HepG2 (cell line): Measurements from ENCODE around the gene SLC6A9. TPM values are rescaled to one million over a fixed set of nuclear protein-coding genes. Genes with fewer than 3 reads are reported as not detected.
A peak's percentile ranks its signal among the peaks of the same experiment; 100 is the strongest.

Experiments used
- AHR ChIP-seq: IDR thresholded peaks from 2 replicates; pipeline ENCODE4 v1.6.1; 2018; ENCODE audit warnings: missing genetic modification reagents, missing compliant biosample characterization
- CEBPB ChIP-seq: IDR thresholded peaks from 2 replicates; pipeline ENCODE4 v1.6.1; 2011; ENCODE audit warnings: low read depth, low read length, improper control_type of control experiment, borderline replicate concordance
- DMAP1 ChIP-seq: IDR thresholded peaks from 2 replicates; pipeline ENCODE4 v1.6.1; 2016
- GZF1 ChIP-seq: sonication (generic); formaldehyde crosslinking; IDR thresholded peaks from 2 replicates; pipeline ENCODE4 v1.5.1; 2020; ENCODE audit warnings: mild to moderate bottlenecking, missing genetic modification reagents
- HIVEP1 ChIP-seq: sonication (generic); formaldehyde crosslinking; IDR thresholded peaks from 2 replicates; pipeline ENCODE4 v1.4.0; 2020; ENCODE audit warnings: mild to moderate bottlenecking, missing genetic modification reagents
- HMG20A ChIP-seq: IDR thresholded peaks from 2 replicates; pipeline ENCODE4 v1.6.1; 2016; ENCODE audit warnings: borderline replicate concordance
- MED13 ChIP-seq: sonication (generic); formaldehyde crosslinking; IDR thresholded peaks from 2 replicates; pipeline ENCODE4 v1.5.0; 2020; ENCODE audit warnings: missing genetic modification reagents
- MXD4 ChIP-seq: IDR thresholded peaks from 2 replicates; pipeline ENCODE4 v1.6.1; 2016; ENCODE audit warnings: mild to moderate bottlenecking, missing biosample characterization, missing genetic modification reagents
- RBM22 ChIP-seq: fragments of 200-400 bp; formaldehyde crosslinking; optimal IDR thresholded peaks from 2 replicates; pipeline ENCODE3; 2017; ENCODE audit warnings: mild to moderate bottlenecking, low read length, moderate library complexity
- RNF2 ChIP-seq: fragments of 450-650 bp; conservative IDR thresholded peaks from 2 replicates; pipeline ENCODE4 v1.6.1; 2016; ENCODE audit warnings: low read depth
- SRF ChIP-seq: IDR thresholded peaks from 2 replicates; pipeline ENCODE4 v1.6.1; 2011; ENCODE audit warnings: mild to moderate bottlenecking, low read depth, low read length, moderate library complexity
- U2AF1 ChIP-seq: fragments of 200-400 bp; formaldehyde crosslinking; optimal IDR thresholded peaks from 2 replicates; pipeline ENCODE3; 2017; ENCODE audit warnings: mild to moderate bottlenecking, low read depth, low read length
- ZKSCAN8 ChIP-seq: IDR thresholded peaks from 2 replicates; pipeline ENCODE4 v1.6.1; 2016; ENCODE audit warnings: borderline replicate concordance, missing genetic modification reagents, missing compliant biosample characterization
- ZNF225 ChIP-seq: sonication (generic); formaldehyde crosslinking; IDR thresholded peaks from 2 replicates; pipeline ENCODE4 v1.4.0; 2020; ENCODE audit warnings: mild to moderate bottlenecking, missing genetic modification reagents
- ZNF296 ChIP-seq: sonication (generic); formaldehyde crosslinking; conservative IDR thresholded peaks from 2 replicates; pipeline ENCODE4 v1.5.0; 2020; ENCODE audit warnings: mild to moderate bottlenecking, missing genetic modification reagents
- ZNF335 ChIP-seq: sonication (generic); formaldehyde crosslinking; IDR thresholded peaks from 2 replicates; pipeline ENCODE4 v1.4.0; 2020; ENCODE audit warnings: missing genetic modification reagents
- ZNF878 ChIP-seq: sonication (generic); formaldehyde crosslinking; IDR thresholded peaks from 2 replicates; pipeline ENCODE4 v1.8.1; 2023; ENCODE audit warnings: mild to moderate bottlenecking, missing genetic modification reagents, moderate library complexity
- ZSCAN31 ChIP-seq: sonication (generic); formaldehyde crosslinking; IDR thresholded peaks from 2 replicates; pipeline ENCODE4 v1.5.0; 2020; ENCODE audit warnings: low read depth, mild to moderate bottlenecking, missing genetic modification reagents
- polyA plus RNA-seq, 8 experiments: library from polyadenylated mRNA; depleted of rRNA in 3 of 8; stranded (reverse) in 7 of 8; unstranded in 1 of 8; fragments of >200 nt; fragmentation: Illumina TruSeq in 4 of 8; extraction: Trizol in 4 of 8; gene quantifications; 2 replicates each; pipeline versions ENCODE4 v1.2.1 to v1.2.3, GENCODE V29; 2011 to 2016; ENCODE audit warnings: low read depth in 4 of 8, missing spikeins in 1 of 8, mixed read lengths in 1 of 8; ENCODE audit not compliant: insufficient read depth in 1 of 8
- total RNA-seq, 5 experiments: library from RNA; depleted of rRNA; stranded (reverse); fragments of >200 nt; fragmentation: Illumina TruSeq; extraction: Trizol; gene quantifications; 2 replicates each; pipeline ENCODE4 v1.2.3, GENCODE V29; 2016; ENCODE audit warnings: low read depth in 1 of 5
- TF ChIP-seq, protein P1 (sequence below): sonication (generic); formaldehyde crosslinking; IDR thresholded peaks from 2 replicates; pipeline ENCODE4 v1.4.0; 2020; ENCODE audit warnings: missing genetic modification reagents
- TF ChIP-seq, protein P2 (sequence below): sonication (generic); formaldehyde crosslinking; IDR thresholded peaks from 2 replicates; pipeline ENCODE4 v1.9.0; 2021; ENCODE audit warnings: missing genetic modification reagents, mild to moderate bottlenecking, borderline replicate concordance
- TF ChIP-seq, protein P3 (sequence below): sonication (generic); formaldehyde crosslinking; IDR thresholded peaks from 2 replicates; pipeline ENCODE4 v1.4.0; 2020; ENCODE audit warnings: mild to moderate bottlenecking, missing genetic modification reagents, borderline replicate concordance

SLC6A9 gene
- total and polyA plus RNA-seq, 2 of the 13 experiments (the other 11 are each of a cell fraction or from before 2014, with no cell fraction given), result 8.5 to 9.9 TPM

DNA sequence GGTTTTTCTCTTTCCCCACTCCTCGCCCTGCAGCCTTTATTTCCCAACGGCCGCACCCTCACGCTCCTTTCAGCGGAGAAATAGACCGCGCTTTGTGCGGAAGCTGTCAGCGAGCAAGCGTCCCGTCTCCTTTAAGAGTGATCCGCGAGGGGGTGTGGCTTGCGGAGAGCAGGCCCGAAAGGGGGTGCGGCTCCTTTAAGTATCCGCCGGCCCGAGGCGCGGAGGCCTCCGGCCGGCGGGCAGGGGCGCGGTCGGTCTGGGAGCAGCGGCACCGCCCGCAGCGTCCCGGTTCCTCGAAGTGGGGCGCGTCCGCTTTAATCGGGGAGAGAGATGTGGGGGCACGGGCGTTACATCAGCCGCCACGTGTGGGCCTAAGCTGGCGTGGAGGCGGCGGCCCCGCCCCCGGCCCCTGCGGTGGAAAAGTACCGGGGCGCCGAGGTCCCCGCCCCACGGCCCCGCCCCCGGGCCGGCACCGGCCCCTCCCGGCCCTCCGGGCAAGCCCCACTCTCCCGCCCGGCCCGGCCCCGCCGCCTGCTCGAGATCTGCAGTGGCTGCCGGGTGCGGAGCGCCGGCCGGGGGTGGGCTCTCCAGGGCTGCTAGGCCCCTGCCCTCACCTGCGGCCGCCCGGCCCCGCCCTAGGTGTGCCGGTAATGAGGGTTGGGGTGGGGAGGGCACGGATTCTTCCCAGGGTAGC, 1.2 kb downstream of the SLC6A9 start (continued):
- TF ChIP-seq, protein P1, sequence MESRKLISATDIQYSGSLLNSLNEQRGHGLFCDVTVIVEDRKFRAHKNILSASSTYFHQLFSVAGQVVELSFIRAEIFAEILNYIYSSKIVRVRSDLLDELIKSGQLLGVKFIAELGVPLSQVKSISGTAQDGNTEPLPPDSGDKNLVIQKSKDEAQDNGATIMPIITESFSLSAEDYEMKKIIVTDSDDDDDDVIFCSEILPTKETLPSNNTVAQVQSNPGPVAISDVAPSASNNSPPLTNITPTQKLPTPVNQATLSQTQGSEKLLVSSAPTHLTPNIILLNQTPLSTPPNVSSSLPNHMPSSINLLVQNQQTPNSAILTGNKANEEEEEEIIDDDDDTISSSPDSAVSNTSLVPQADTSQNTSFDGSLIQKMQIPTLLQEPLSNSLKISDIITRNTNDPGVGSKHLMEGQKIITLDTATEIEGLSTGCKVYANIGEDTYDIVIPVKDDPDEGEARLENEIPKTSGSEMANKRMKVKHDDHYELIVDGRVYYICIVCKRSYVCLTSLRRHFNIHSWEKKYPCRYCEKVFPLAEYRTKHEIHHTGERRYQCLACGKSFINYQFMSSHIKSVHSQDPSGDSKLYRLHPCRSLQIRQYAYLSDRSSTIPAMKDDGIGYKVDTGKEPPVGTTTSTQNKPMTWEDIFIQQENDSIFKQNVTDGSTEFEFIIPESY, result no peak
- TF ChIP-seq ZSCAN31 (CRISPR knock-in tag) (no peak; the same call in 1 of the 2 replicates), GZF1 (CRISPR knock-in tag) (peak; percentile 55; the same call in 1 of the 2 replicates), MXD4 (no peak), U2AF1 (no peak), HMG20A (CRISPR knock-in tag) (no peak), MED13 (CRISPR knock-in tag) (0 out of 2 replicates have a peak, but pooled peaks have one; percentile 21), RBM22 (no peak), RNF2 (no peak), ZNF225 (CRISPR knock-in tag) (no peak), AHR (CRISPR knock-in tag) (0 out of 2 replicates have a peak, but pooled peaks have one; percentile 31), DMAP1 (CRISPR knock-in tag) (peak; percentile 91), ZNF878 (no peak; the same call in 1 of the 2 replicates), SRF (no peak), ZNF335 (CRISPR knock-in tag) (no peak), ZKSCAN8 (no peak), HIVEP1 (no peak), ZNF296 (CRISPR knock-in tag) (no peak), CEBPB (no peak)
- TF ChIP-seq, protein P2, sequence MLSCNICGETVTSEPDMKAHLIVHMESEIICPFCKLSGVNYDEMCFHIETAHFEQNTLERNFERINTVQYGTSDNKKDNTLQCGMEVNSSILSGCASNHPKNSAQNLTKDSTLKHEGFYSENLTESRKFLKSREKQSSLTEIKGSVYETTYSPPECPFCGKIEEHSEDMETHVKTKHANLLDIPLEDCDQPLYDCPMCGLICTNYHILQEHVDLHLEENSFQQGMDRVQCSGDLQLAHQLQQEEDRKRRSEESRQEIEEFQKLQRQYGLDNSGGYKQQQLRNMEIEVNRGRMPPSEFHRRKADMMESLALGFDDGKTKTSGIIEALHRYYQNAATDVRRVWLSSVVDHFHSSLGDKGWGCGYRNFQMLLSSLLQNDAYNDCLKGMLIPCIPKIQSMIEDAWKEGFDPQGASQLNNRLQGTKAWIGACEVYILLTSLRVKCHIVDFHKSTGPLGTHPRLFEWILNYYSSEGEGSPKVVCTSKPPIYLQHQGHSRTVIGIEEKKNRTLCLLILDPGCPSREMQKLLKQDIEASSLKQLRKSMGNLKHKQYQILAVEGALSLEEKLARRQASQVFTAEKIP (CRISPR knock-in tag), result no peak
- TF ChIP-seq, protein P3, sequence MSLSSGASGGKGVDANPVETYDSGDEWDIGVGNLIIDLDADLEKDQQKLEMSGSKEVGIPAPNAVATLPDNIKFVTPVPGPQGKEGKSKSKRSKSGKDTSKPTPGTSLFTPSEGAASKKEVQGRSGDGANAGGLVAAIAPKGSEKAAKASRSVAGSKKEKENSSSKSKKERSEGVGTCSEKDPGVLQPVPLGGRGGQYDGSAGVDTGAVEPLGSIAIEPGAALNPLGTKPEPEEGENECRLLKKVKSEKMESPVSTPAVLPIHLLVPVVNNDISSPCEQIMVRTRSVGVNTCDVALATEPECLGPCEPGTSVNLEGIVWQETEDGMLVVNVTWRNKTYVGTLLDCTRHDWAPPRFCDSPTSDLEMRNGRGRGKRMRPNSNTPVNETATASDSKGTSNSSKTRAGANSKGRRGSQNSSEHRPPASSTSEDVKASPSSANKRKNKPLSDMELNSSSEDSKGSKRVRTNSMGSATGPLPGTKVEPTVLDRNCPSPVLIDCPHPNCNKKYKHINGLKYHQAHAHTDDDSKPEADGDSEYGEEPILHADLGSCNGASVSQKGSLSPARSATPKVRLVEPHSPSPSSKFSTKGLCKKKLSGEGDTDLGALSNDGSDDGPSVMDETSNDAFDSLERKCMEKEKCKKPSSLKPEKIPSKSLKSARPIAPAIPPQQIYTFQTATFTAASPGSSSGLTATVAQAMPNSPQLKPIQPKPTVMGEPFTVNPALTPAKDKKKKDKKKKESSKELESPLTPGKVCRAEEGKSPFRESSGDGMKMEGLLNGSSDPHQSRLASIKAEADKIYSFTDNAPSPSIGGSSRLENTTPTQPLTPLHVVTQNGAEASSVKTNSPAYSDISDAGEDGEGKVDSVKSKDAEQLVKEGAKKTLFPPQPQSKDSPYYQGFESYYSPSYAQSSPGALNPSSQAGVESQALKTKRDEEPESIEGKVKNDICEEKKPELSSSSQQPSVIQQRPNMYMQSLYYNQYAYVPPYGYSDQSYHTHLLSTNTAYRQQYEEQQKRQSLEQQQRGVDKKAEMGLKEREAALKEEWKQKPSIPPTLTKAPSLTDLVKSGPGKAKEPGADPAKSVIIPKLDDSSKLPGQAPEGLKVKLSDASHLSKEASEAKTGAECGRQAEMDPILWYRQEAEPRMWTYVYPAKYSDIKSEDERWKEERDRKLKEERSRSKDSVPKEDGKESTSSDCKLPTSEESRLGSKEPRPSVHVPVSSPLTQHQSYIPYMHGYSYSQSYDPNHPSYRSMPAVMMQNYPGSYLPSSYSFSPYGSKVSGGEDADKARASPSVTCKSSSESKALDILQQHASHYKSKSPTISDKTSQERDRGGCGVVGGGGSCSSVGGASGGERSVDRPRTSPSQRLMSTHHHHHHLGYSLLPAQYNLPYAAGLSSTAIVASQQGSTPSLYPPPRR (CRISPR knock-in tag), result no peak; the same call in 1 of the 2 replicates
